ENCODE data around the gene RAB20.
"Not testable (repeated sequence)": the region's sequence is repeated elsewhere in the genome, so short reads cannot be mapped to it uniquely, and the experiment has no call there.

The RAB20 gene

GRCh38 chr13:110561344-110562035, at the start of gene RAB20:
RAB20 (minus strand) TSS chr13:110561722; CDS start chr13:110561519, 203 bp downstream.
- DNase-seq: peak; percentile 89

DNA sequence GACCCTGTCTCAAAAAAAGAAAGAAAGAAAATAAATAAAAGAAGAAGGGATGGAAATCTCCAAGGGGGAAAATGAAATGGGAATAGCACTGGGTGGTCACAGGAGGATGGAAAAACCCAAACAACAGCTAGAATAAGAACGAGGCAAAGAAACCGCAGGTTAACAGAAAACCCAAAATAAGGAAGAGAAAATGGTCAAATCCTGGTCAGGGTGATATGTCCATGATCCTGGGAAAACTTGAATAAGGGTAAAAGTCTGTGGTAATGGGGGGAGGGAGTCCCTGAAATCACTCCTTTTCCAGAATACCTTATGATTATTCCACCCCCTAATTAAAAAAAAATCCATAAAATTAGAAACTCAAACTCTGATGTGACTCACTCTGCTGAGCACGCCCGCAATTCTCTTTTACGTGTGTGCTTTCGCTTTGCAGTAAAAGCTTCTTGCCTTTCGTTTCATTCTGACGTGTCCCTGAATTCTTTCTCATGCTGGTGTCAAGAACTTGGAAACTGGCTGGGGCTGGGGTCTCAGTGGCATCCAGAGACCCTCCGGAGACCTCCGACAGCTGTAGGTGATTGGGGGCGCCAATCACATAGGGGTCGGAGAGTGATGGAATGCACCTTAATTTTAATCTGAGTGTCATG, 49.6 kb upstream of the RAB20 start:
- no peak for DNase-seq

DNA sequence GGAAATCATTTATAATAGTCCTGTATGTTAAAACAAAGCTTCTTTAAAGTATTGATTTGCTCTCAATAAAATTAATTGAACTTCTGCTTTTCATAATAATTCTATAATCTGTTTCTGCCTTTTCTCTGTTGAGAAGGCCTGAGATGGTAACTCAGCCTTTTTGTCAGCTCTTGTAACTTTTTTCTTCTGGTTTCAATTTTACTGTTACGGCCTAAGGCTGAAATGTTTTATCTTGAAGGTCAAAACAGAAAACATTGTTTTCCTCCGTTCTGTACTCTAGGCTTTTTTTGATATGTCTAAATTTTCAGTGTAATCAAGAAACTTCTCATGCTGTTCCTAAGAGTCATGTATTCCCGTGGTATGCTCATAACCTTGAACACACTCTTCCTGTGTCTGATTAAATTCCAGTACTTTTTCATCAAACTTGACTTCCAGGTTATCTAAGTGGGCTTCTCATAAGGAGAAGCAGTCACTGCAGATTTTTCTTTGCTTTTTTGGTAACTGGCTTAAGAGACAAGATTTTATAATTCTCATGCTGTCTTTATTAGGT, 46.2 kb upstream of the RAB20 start:
- no peak for DNase-seq

- not testable (repeated sequence) for DNase-seq
These were observed 44.8 kb upstream of the RAB20 start for GRCh38 chr13:110606281-110606680.

DNA sequence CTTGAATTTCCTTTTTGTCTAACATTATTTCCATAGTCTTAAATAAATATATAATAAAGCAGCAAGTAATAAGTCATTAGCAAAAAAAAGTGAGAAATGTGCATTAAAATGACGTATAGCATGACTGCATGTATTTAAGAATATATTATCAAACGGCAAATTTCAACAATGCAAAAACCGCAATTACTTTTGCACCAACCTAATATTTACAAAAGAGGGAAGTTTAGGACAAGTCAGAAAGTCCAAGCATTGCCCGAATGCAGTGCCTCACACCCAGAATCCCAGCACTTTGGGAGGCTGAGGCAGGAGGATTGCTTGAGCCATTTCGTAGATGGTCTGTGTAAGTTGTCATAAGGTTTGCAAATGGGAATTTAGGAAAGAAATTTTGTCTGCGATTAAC, 43.6 kb upstream of the RAB20 start:
- DNase-seq: no peak

- DNase-seq: no peak
These were observed 39.5 kb upstream of the RAB20 start for GRCh38 chr13:110600980-110601379.

- no peak for DNase-seq
These were observed 38.8 kb upstream of the RAB20 start for GRCh38 chr13:110600261-110600819.

- no peak for DNase-seq
These were observed 35.6 kb upstream of the RAB20 start for GRCh38 chr13:110597041-110597689.

DNA sequence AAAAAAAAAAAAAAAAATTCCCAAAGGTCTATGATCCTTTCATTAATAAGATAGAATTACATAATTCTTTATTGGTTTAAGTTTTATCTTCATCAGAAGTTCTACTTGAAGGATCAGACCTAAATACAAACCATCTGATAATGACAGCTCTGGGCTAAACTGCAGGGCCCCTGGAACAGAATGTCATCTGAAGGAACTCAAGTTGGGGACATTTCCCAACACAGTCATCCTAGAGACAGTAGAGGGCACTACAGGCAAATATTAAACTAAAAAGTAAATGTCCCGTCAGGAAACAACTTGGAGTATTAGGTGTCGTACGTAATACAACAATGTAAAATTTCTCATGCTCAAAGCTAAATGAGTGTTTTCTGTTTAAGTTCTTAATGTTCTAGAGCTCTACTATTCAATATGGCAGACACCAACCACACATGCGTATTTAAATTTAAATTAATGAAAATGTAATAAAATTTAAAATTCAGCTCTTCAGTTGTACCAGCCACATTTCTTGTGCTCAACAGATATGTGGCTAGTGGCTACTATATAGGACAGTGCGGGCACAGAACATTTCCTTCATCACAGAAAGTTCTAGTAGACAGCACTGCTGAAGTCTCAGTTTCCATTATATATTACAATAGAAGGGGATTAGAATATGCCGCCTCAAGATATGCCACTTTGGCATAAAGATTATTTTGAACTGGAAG, 32.1 kb upstream of the RAB20 start:
- DNase-seq: peak; percentile 76

DNA sequence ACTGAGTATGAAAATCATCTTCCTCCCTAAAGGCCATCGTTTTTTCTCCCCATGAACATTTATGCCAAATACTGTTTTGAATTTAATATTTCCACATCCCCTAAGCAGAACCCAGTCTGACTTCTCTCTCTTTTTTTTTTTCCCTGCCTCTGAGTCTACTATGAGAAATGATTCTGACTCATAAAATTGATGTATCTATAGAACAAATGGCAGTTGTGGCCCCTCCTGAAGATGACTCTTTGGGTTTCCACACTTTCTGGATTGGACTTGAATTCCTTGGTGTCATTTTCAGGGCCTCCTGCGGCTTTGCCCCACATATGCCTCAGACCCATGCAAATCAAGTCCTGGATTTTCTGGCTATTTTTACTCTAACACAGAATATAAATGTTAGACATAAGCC, 31.1 kb upstream of the RAB20 start:
- DNase-seq: peak; percentile 19

DNA sequence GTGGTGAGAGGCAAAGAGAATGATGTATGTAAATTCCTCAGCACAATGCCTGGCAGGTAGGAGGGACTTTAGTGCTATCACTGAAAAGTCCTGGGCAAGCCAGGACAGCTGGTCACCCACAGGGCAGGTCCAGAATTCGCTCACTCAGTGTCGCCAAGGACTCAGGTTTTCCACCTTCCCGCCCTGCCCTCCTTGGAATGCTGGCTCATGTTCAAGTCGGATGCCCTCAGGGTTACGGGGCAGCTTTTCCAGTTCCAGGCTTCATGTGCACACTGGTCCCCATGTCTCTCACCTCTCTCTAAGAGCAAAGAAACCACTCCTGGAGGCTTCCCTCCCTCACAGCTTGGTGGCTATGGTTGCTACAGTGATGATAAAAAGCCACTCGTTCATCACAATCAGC, 29.1 kb upstream of the RAB20 start:
- no peak for DNase-seq

GRCh38 chr13:110589793-110590390, 28.4 kb upstream of the RAB20 start:
- DNase-seq: peak; percentile 75

DNA sequence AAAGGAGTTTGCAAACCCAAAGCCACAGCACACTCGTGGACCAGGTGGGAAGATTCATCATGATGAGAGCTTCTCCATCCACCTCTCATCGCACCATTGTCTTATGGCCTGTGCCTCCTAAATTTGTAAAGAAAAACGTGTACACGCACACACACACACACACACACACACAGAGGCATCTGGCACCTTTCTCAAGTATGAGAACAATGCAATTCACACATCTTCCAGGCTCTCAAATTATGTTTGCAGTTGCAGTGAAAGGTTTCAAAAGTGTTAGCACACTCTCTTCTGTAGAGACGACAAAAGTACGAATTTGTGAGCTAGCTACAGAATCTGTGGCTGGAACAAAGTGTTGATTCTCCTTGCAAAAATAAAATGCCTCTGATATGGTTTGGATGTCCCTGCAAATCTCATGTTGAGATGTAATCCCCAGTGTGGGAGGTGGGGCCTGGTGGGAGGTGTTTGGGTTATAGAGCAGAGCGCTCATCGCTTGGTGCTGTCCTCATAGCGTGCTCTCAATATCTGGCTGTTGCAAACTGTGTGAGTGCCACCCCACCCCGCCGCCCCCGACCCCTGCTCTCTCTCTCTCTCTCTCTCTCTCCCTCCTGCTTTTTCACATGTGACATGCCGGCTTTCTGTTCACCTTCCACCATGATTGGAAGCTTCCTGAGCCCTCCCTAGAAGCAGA, 21.8 kb upstream of the RAB20 start:
- no peak for DNase-seq

GRCh38 chr13:110582421-110582954, 21.0 kb upstream of the RAB20 start:
- no peak for DNase-seq

DNA sequence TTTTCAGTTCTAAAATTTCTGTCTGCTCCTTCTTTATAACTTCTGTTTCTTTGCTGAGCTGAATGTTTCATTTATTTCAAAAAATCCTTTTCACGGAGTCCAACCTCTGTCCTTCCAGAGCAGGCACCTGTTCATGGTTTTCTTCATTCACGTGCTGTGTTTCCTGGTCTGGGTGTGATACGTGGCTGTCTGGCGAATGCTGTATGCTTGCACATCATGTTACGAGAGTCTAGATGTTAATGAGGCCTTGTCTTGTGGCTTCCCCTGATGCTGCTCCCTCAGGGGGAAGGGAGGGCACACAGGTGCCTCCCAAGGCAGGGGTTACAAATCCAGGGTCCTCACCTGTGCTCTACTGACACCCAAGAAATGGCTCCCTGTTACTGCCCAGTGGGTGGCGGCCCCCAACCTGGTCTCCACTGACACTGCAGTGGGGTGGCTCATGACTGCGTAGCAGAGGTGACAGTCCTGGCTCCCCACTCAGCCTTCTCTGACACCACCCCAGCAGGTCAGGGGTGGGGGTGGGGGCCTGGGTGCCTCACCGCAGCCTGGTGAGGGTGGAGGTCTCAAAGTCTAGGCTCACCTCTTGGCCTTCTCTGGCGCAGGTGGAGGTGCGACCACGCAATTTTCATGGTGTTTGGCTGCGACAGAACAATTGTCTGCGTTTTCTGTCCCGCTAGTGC, 20.1 kb upstream of the RAB20 start:
- no peak for DNase-seq

- DNase-seq: peak; percentile 52
These were observed 19.3 kb upstream of the RAB20 start for GRCh38 chr13:110580800-110581199.

GRCh38 chr13:110578363-110578762, 16.8 kb upstream of the RAB20 start:
- peak; percentile 45 for DNase-seq

DNA sequence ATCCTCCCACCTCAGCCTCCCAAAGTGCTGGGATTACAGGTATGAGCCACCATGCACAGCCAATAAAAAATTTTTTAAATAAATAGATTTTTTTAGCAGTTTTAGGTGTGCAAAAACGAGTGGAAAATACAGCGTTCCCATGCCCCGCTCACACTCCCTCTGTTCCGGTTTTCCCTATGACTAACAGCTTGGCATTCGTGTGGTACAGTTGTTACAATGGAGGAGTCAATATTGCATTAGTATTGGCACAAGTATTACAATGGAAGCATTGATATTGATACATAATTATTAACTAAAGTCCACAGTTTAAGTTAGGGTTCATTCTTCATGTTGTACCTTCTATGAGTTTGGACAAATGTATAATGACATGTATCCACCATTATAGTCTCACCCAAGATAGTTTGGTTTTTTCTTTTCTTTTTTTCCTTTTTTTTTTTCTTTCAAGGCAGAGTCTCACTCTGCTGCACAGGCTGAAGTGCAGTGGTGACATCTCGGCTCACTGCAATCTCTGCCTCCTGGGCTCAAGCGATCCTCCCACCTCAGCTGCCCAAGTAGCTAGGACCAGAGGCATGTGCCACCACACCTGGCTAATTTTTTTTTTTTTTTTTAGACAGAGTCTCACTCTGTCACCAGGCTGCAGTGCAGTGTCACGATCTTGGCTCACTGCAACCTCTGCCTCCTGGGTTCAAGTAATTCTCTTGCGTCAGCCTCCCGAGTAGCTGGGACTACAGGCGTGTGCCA, 15.4 kb upstream of the RAB20 start:
- no peak for DNase-seq

GRCh38 chr13:110576070-110576394, 14.5 kb upstream of the RAB20 start:
- no peak for DNase-seq

GRCh38 chr13:110575322-110576069, 14.0 kb upstream of the RAB20 start:
- peak; percentile 45 for DNase-seq

Measured in inflammatory macrophage treated with lipopolysaccharide for 4 hours (primary cell).